GM12878 (cell line): Measurements from ENCODE around the gene RET.

Source experiments
- ATF7 ChIP-seq: fragments of 450-650 bp; IDR thresholded peaks from 2 replicates; pipeline ENCODE4 v1.6.1; 2016; ENCODE audit warnings: low read depth, mild to moderate bottlenecking
- CHD4 ChIP-seq: fragments of 200-600 bp; sonication (generic); IDR thresholded peaks from 2 replicates; pipeline ENCODE4 v1.6.1; 2016; ENCODE audit warnings: mild to moderate bottlenecking
- DPF2 ChIP-seq: fragments of 450-650 bp; IDR thresholded peaks from 2 replicates; pipeline ENCODE4 v1.6.1; 2017; ENCODE audit warnings: mild to moderate bottlenecking
- EZH2 ChIP-seq: IDR thresholded peaks from 2 replicates; pipeline ENCODE4 v1.6.1; 2012; ENCODE audit warnings: low read depth, mild to moderate bottlenecking, control low read depth, inconsistent platforms, low read length, borderline replicate concordance; ENCODE audit not compliant: control insufficient read depth
- HCFC1 ChIP-seq: fragments of 150-350 bp; IDR thresholded peaks from 2 replicates; pipeline ENCODE4 v1.6.1; 2014; ENCODE audit warnings: low read length
- MEF2A ChIP-seq: IDR thresholded peaks from 2 replicates; pipeline ENCODE4 v1.6.1; 2011; ENCODE audit warnings: low read depth, mild to moderate bottlenecking, low read length, moderate library complexity; ENCODE audit not compliant: insufficient read depth
- POLR2A ChIP-seq: IDR thresholded peaks from 2 replicates; pipeline ENCODE4 v1.6.1; 2011; ENCODE audit warnings: low read depth, mild to moderate bottlenecking, low read length
- TAF1 ChIP-seq: IDR thresholded peaks from 2 replicates; pipeline ENCODE4 v1.6.1; 2011; ENCODE audit warnings: mild to moderate bottlenecking, low read depth, low read length, borderline replicate concordance
- TARDBP ChIP-seq: IDR thresholded peaks from 2 replicates; pipeline ENCODE4 v1.6.1; 2016; ENCODE audit warnings: borderline replicate concordance
- ZNF24 ChIP-seq: fragments of 450-650 bp; IDR thresholded peaks from 2 replicates; pipeline ENCODE4 v1.6.1; 2017; ENCODE audit warnings: antibody characterized with exemption, mild to moderate bottlenecking
- TF ChIP-seq, protein P1 (sequence below), 3 experiments: IDR thresholded peaks in 2 of 3; conservative IDR thresholded peaks in 1 of 3; 2 replicates each; pipeline ENCODE4 v1.5.1; 2011; ENCODE audit warnings: low read depth in 3 of 3, low read length in 3 of 3, mild to moderate bottlenecking in 3 of 3, control low read depth in 2 of 3, moderate library complexity in 2 of 3, inconsistent platforms in 1 of 3, mixed read lengths in 1 of 3; ENCODE audit not compliant: control insufficient read depth in 2 of 3, insufficient read depth in 1 of 3; ENCODE audit errors: extremely low read depth in 1 of 3
- TF ChIP-seq, protein P2 (sequence below): IDR thresholded peaks from 2 replicates; pipeline ENCODE4 v1.6.1; 2011; ENCODE audit warnings: low read depth, low read length, improper control_type of control experiment, borderline replicate concordance
- TF ChIP-seq, protein P3 (sequence below): IDR thresholded peaks from 2 replicates; pipeline ENCODE4 v1.6.1; 2012; ENCODE audit warnings: low read depth, low read length, improper control_type of control experiment

DNA sequence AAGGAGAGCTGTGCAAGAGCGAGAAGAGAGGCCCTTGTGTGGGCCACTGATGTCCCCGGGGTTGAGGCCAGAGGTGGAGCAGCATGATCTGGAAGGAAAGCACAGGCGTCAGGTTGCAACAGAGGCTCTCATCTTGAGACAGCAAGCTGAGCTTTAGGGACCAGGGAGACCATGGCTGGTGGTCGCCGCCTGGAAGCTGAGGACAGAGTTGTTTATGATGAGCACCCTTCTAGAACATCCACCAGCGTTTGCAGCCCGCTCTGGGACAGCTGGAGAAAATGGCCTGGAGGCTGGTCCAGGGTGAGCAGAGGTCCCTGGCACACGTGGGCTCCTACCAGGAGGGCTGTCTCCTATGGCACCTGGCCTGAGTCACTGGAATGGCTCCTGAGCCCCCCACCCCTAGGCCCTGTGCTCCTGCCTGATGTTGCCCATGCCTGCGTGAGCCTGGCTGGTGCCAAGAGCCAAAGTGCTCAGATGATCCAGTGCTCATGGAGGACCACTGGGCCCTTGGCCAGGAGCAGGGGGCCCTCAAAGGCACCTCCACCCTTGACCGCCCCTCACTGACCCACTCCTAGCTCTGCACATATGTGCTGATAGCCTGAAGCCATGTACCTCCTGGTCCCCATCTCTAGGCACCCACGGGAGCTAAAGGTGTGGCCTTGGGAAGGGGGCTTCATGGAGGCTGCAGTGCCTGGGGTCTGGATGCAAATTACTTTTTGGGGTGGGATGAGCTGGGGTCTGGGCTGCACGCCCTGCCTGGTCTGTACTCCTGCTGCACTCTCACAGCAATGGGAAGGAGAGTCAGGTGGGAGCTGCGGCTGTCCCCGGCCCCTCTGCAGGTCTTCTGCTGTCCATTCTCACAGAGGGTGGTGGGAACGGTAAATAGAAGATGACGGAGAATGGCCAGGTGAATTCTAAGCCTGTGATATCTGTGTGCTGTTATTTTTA lies 40.1 kb upstream of the RET start:
- TF ChIP-seq TARDBP (no peak), ATF7 (no peak), CHD4 (no peak), TAF1 (no peak), HCFC1 (no peak), ZNF24 (no peak), EZH2 (no peak), POLR2A (no peak), MEF2A (no peak), DPF2 (no peak)
- TF ChIP-seq, protein P1, sequence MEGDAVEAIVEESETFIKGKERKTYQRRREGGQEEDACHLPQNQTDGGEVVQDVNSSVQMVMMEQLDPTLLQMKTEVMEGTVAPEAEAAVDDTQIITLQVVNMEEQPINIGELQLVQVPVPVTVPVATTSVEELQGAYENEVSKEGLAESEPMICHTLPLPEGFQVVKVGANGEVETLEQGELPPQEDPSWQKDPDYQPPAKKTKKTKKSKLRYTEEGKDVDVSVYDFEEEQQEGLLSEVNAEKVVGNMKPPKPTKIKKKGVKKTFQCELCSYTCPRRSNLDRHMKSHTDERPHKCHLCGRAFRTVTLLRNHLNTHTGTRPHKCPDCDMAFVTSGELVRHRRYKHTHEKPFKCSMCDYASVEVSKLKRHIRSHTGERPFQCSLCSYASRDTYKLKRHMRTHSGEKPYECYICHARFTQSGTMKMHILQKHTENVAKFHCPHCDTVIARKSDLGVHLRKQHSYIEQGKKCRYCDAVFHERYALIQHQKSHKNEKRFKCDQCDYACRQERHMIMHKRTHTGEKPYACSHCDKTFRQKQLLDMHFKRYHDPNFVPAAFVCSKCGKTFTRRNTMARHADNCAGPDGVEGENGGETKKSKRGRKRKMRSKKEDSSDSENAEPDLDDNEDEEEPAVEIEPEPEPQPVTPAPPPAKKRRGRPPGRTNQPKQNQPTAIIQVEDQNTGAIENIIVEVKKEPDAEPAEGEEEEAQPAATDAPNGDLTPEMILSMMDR (IDR thresholded peaks at IDR 0.05 in 2 of 3, conservative IDR thresholded peaks at IDR 0.05 in 1 of 3; ENCODE audit: control insufficient read depth in 2 of 3, extremely low read depth in 1 of 3, insufficient read depth in 1 of 3, low read depth in 3 of 3, low read length in 3 of 3): no peak
- TF ChIP-seq, protein P2, sequence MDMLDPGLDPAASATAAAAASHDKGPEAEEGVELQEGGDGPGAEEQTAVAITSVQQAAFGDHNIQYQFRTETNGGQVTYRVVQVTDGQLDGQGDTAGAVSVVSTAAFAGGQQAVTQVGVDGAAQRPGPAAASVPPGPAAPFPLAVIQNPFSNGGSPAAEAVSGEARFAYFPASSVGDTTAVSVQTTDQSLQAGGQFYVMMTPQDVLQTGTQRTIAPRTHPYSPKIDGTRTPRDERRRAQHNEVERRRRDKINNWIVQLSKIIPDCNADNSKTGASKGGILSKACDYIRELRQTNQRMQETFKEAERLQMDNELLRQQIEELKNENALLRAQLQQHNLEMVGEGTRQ: no peak
- TF ChIP-seq, protein P3, sequence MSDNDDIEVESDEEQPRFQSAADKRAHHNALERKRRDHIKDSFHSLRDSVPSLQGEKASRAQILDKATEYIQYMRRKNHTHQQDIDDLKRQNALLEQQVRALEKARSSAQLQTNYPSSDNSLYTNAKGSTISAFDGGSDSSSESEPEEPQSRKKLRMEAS: no peak
